ENCODE data around the gene CHCHD3. TPM values are rescaled to one million over a fixed set of nuclear protein-coding genes. Genes with fewer than 3 reads are reported as not detected.
A peak's percentile ranks its signal among the peaks of the same experiment; 100 is the strongest.

Gene CHCHD3
- total RNA-seq, 1 experiment from 2014 or later = 287 TPM

DNA sequence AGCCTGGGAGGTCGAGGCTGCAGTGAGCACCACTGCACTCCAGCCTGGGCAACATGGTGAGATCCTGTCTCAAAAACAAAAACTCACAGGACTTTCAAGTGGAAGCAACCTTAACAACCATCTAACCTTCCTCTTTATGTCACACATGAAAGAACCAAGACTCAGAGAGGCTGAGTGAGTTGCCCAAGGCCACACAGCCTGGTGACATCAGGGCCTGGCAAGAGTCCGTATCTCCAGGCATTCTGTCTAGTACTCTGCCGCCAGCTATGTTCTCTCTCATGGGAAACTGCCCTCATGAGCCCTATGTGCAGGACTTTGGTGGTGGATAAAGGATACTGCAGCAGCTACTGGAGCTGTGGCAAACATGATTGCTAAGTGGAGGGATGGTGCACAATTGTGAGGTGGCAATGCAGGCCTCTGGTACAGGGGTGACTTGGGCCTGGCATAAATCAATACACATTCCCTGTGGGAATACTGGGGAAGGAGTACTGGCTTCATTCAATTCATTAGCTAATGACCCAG lies 10.1 kb upstream of the CHCHD3 start:
- in situ Hi-C loops (cut with HindIII; ENCODE audit: low pct_unique_long_range_greater_than_20kb, low sequenced_read_pairs) = no loop called here

DNA sequence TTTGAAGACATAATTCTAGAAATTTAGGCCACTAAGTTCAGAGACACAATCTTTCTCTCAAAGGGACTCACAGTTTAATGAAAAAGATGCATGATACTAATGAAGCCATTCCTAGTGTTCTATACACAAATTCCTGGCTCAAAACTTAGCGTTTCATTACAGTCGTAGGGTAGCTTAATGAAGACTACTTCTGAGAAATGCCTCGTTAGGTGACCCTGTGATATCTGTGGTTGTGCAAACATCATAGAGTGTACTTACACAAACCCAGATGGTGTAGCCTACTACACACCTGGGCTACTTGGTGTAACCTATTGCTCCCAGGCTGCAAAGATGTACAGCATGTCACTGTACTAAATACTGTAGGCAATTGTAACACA lies 488 bp upstream of the CHCHD3 start:
- in situ Hi-C loops (cut with HindIII; ENCODE audit: low pct_unique_long_range_greater_than_20kb, low sequenced_read_pairs) = no loop called here
- DNase-seq (ENCODE audit: low read depth, low spot score) = no peak

More for the DNA sequence above, 10.1 kb upstream of the CHCHD3 start:
- DNase-seq (ENCODE audit: low read depth, low spot score) = peak; percentile 12

DNA sequence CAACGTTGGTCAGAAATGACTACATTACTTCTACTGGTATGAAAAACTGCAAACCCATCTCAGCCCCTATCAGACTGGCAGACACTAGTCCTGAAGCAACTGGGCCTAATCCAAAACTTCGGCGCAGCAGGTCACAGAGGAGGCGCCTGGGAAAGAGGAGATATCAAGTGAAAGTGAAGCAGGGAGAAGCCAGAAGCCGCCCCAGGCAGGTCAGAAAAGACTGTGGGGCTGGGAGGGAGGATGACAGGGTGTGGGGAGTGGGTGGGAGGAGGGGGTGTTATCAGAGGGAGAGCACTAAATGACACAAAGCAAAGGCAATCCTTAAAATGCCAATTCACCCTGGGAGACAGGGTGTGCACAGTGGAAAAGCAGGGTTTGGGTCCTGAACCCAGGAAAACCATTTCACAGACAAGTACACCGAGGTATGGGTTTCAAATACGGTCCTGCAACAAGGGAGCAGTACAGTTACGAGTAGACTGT lies 731 bp downstream of the CHCHD3 start:
- in situ Hi-C loops (cut with HindIII; ENCODE audit: low pct_unique_long_range_greater_than_20kb, low sequenced_read_pairs) = no loop called here
- DNase-seq (ENCODE audit: low read depth, low spot score) = peak; percentile 45

DNA sequence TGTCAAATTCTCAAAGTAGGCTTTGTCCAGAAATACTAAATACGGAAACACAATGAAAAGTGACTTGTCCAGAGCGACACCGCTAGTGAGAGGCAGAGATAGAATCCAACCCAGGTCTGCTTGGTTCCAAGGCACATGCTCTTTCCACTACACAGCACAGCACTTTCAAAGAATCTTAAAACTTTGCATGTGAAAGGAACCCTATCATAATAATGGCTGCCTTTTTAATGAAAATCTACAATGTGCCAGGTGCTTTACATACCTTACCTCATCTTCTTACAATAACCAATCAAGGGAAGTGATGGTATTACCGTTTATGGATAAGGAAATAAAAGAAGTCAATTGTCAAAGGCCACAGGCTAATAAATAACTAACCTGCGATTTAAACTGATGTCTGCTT lies 2.6 kb downstream of the CHCHD3 start:
- no peak for DNase-seq (ENCODE audit: low read depth, low spot score)

DNA sequence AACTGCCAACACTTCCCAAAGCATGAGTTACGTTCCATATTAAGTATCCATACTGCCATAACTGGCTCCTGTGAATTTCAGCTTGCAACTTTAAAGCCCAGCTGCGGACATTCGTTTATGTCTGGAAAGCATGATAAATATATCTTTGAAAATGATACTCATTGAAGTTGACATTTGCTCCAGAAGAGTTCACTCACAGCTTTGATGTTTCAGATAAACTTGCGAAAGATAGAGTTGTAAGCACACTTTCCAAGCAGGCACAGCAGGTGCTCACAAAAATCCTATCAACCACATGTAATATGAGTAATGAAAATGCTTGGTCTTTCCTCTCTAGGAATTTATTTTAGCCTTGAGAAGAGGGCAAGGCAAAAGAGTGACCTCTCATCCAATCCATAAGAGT lies 4.5 kb downstream of the CHCHD3 start:
- in situ Hi-C loops (cut with HindIII; ENCODE audit: low pct_unique_long_range_greater_than_20kb, low sequenced_read_pairs) = no loop called here
- DNase-seq (ENCODE audit: low read depth, low spot score) = no peak

More for the DNA sequence above, 2.6 kb downstream of the CHCHD3 start:
- in situ Hi-C loops (cut with HindIII; ENCODE audit: low pct_unique_long_range_greater_than_20kb, low sequenced_read_pairs) = no loop called here

DNA sequence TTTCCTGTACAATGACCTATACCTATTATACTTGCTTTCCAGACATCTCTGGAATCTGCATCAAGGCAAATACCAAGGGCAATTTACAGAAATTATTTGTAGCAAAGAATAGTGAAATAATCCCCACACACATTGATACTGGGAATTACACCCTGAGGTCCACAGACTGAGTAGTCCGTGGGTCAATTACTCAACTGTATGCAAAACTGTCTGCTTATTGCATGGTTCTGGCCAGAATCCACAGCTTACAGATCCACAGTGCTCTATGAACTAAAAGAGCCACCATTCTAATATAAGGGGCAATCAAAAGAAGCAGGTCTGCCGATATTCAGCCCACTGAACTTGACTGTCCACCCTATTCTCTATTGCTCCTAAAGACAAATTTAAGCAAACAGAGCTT lies 5.7 kb downstream of the CHCHD3 start:
- DNase-seq (ENCODE audit: low read depth, low spot score) = no peak
- in situ Hi-C loops (cut with HindIII; ENCODE audit: low pct_unique_long_range_greater_than_20kb, low sequenced_read_pairs) = no loop called here

DNA sequence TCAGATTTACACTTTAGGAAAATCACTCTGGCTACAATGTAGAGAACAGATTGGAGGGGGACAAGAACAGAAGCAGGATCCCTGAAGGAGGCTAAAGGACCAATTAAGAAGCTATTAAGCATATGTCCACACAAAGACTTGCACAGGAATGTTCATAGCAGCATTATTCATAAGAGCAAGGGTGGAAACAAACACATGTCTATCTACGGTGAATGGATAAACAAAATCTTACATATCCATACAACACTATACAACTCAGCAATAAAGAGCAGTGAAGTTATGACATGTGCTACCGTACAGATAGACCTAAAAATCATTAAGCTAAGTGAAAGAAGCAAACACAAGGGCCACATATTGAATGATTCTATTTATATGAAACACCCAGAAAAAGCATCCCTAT lies 10.4 kb downstream of the CHCHD3 start:
- no peak for DNase-seq (ENCODE audit: low read depth, low spot score)
- in situ Hi-C loops (cut with HindIII; ENCODE audit: low pct_unique_long_range_greater_than_20kb, low sequenced_read_pairs) = loop anchor here (25.0 kb wide), 1 partner anchor 109 kb away; no protein-coding TSS in a partner anchor

DNA sequence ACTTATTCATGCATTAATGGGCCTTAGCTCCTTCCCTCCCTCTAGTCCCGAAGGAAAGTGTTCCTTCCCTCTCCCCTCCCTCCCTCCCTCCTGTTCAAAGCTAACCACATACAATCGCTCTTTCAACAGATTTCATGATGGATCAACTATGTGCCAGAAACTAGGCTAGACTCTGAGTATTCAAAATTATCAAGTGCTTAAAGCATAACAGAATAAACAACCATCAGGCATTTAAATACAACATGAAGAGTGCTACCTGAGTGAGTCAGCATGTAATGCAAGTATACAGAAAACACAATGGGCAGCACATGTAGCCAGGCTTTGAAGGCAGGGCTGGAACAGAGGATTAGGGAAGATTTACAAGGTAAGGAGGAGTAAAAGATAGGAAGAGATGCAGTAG lies 11.3 kb downstream of the CHCHD3 start:
- in situ Hi-C loops (cut with HindIII; ENCODE audit: low pct_unique_long_range_greater_than_20kb, low sequenced_read_pairs) = loop anchor here (25.0 kb wide), 1 partner anchor 108 kb away; no protein-coding TSS in a partner anchor
- DNase-seq (ENCODE audit: low read depth, low spot score) = no peak

DNA sequence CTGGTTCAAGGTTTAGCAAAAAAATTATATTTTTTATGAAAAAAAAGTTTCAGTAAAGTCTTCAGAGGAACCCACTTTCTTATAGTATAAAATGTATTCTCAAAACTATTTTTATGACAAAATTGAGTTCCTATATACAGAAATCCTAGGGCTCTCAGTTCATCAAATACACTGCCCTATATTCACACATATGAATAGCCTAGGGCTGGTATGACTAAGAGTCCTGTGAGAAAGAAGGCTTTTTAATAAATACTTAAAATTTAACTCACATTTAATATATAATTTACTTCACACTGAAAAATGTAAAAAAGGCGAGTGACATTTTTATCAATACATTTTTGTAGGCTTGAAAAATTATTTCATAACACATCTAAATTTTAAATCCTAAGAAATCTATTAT lies 16.6 kb downstream of the CHCHD3 start:
- in situ Hi-C loops (cut with HindIII; ENCODE audit: low pct_unique_long_range_greater_than_20kb, low sequenced_read_pairs) = loop anchor here (25.0 kb wide), 1 partner anchor 103 kb away; no protein-coding TSS in a partner anchor
- peak; percentile 37 for DNase-seq (ENCODE audit: low read depth, low spot score)

DNA sequence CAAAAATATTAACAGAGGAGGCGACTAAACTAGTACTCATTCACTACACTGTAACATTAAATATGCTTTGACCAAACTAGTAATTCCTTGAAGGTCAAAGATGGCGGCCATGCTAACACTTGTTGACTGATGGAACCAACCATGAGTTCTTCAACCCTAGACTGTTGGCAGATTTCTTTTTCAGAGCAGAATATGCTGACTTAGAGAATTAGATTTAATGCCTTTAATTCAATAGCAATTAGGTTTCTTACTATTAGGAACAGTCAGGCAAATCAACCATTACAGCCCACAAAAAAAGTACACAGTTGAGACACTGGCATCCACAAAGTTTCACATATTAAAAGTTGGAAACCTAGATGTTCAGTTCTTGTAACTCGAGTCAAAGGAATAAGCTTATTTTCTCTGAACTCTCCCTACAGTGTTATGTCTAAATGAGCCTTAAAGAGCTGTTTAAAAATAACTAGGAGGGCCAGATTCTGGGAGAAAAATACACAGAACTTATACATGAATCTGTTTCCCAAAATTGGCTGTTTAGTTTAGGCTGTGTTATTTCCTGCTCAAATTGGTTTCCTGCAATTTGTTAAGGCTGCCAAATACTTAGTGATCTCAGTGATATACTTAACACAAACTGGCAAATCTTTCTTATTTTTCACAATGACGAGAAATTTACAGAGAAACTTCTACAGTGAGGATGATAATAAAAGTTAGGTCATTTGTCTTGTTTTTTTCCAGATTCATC lies 17.6 kb downstream of the CHCHD3 start:
- in situ Hi-C loops (cut with HindIII; ENCODE audit: low pct_unique_long_range_greater_than_20kb, low sequenced_read_pairs) = loop anchor here (25.0 kb wide), 1 partner anchor 102 kb away; no protein-coding TSS in a partner anchor
- no peak for DNase-seq (ENCODE audit: low read depth, low spot score)

DNA sequence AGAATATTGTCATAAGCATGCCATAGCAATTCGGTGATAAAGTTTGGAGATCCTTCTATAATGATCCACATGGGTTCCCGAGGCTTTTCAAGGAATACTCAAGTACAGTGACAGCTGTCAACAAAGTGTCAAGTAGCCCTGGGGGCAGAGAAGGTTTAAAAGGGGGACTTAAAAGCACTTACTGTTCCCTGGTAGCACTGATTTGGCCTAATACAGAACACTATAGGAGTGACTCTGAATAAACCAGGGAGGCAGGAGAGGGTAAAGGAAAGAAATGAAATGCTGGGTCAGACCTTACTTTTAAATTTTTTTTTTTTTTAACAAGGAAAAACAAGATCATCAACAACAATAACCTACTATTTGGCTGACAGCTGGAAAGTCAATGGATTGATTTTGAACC lies 20.1 kb downstream of the CHCHD3 start:
- in situ Hi-C loops (cut with HindIII; ENCODE audit: low pct_unique_long_range_greater_than_20kb, low sequenced_read_pairs) = loop anchor here (25.0 kb wide), 1 partner anchor 99 kb away; no protein-coding TSS in a partner anchor
- no peak for DNase-seq (ENCODE audit: low read depth, low spot score)

DNA sequence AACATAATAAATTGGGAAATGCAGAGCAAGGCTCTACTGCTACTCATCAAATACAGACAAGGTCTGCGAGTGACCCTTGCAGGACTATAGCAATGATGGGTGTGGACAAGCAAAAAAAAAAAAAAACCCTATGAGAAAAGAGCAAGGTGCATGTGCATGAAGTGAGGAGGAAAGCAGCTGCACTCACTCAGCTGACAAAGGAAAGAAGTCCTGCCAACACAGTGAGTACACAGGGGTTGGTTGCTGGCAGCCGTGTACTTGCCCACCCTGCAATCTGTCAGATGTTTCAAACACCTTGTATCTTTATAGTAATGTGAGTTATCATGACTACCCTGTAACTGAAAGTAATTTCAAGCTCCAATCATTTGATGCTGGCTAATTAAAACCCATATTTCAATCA lies 20.5 kb downstream of the CHCHD3 start:
- in situ Hi-C loops (cut with HindIII; ENCODE audit: low pct_unique_long_range_greater_than_20kb, low sequenced_read_pairs) = loop anchor here (25.0 kb wide), 1 partner anchor 99 kb away; no protein-coding TSS in a partner anchor

DNA sequence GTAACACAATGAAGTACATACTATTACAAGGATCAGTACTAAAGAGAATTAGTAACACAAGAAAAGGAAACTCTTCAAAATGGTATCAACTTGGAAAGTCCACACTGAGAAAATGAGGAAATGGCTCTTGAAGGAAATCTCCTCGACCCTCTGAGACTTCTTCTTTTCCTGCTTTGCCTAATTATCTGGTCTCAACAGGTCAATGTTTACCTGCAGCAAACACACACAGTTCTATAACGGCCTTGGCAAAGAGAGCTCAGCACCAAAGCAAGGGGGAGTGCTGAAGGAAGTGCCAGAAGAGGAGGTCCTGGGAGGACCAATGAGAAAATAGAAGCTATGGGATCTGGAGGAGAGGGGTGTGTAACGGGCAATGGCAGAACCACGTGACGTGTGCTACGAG lies 21.9 kb downstream of the CHCHD3 start:
- in situ Hi-C loops (cut with HindIII; ENCODE audit: low pct_unique_long_range_greater_than_20kb, low sequenced_read_pairs) = loop anchor here (25.0 kb wide), 1 partner anchor 98 kb away; no protein-coding TSS in a partner anchor
- DNase-seq (ENCODE audit: low read depth, low spot score) = no peak

More for the DNA sequence above, 20.5 kb downstream of the CHCHD3 start:
- no peak for DNase-seq (ENCODE audit: low read depth, low spot score)

DNA sequence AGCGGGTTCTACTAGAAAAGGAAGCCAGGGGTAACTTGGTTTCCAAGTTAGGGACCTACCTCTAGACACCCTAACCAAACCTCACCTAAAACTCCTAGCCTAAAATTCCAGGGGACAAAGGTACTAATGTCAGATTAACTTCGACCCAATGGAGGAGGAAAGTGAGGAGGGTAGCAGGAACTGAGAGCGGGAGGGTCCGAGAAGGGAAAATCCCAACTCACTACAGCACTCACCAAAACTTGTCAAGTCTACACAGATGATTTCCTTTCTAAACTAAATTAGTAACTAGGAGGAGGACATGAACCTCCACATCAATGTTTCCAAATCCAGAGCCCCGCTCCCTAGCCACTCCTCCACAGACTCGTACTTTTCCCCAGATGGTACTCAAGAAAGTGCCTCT lies 22.6 kb downstream of the CHCHD3 start:
- in situ Hi-C loops (cut with HindIII; ENCODE audit: low pct_unique_long_range_greater_than_20kb, low sequenced_read_pairs) = loop anchor here (25.0 kb wide), 1 partner anchor 97 kb away; no protein-coding TSS in a partner anchor
- no peak for DNase-seq (ENCODE audit: low read depth, low spot score)

DNA sequence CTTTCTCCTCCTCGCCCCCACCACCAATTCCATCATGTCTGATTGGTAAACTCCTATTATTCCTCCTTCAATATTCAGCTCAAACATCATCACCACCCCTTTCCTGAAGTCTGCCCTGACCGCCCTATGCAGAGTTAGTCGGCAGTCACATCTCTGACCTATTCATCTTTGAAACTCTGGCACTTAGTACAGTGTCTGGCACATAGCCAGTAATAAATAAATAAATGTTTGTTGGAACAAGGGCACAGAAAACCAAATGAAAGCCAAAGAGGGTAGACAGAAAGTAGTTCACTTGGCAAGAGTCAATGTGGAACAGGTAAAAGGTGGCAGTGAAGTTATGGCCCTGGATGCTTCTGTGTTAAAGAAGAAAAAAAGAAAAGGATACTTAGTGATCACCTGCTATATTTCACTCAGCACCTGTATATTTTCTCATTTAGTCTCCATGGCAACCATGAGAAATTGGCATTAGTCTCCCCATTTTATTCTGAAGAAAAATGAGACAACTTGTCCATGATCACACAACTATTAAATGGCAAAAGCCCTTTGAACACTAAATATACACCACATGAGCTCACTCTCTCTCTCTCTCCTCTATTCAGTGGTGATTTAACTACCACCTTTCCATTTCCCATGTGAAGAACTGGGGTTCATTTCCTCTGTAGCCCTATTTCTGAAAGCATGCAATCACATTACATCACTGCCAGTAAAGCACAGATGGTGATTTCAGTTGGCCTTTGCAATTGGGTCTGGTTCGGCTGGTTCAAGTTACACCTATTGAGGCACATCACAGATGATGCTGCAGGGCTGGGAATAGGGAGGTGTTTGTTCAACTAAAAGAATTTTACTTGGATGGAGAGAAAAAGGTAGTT lies 25.3 kb downstream of the CHCHD3 start:
- no peak for DNase-seq (ENCODE audit: low read depth, low spot score)
- in situ Hi-C loops (cut with HindIII; ENCODE audit: low pct_unique_long_range_greater_than_20kb, low sequenced_read_pairs) = loop anchor here (25.0 kb wide), 1 partner anchor 94 kb away; no protein-coding TSS in a partner anchor

DNA sequence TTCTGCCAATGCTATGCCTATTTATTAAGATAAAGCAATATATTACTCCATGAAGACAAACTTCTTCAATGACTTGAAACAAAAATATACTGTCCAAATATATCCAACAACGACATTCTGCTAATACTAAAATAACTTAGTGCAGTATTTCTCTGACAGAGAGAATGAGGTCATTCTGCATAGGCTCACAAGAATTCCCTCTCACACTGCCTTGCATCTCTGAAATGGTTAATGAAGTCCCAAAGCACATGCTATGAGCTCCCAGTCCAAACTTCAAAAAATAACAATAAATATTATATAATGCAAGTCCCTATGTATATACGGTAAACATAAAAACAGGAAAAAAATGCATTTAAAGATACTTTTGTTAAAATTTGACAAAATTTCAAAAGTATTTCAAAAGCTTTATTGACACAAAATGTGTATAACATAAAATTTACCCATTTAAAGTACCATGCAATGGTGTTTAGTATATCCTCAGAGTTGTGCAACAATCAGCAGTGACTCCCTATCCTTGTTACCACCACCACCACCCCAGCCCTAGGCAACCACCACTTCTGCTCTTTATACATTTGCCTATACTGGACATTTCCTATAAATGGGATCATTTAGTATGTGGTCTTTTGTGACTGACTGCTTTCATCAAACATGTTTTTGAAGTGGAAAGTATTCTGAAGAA lies 27.6 kb downstream of the CHCHD3 start:
- in situ Hi-C loops (cut with HindIII; ENCODE audit: low pct_unique_long_range_greater_than_20kb, low sequenced_read_pairs) = loop anchor here (25.0 kb wide), 1 partner anchor 92 kb away; no protein-coding TSS in a partner anchor
- DNase-seq (ENCODE audit: low read depth, low spot score) = peak; percentile 90

DNA sequence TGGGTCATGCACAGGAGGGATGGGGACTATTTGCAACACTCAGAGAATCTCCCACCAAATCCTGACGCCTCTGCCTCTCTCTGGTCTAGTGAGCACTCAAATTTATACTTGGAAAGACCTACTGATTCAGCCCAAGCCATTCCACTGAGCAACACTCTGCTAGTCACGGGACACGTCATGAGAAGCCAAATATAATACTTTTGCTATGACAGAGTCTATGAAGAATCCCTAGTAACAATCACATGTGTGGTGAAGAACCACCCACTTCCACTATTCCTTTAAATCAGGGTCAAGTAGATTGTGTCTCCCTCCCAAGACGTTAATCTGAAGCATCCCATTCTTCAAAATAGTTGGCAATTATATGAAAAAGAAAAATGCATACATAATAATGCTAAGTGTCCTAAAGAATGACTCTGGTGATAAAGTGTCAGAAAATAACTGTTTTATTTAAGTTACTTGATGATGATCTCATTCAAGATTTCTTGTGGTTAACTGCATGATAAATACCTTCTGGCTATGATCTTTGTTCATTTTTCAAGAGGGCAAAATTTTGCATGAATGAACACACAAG lies 28.5 kb downstream of the CHCHD3 start:
- in situ Hi-C loops (cut with HindIII; ENCODE audit: low pct_unique_long_range_greater_than_20kb, low sequenced_read_pairs) = loop anchor here (25.0 kb wide), 1 partner anchor 91 kb away; no protein-coding TSS in a partner anchor
- DNase-seq (ENCODE audit: low read depth, low spot score) = peak; percentile 99
